GM12891 (cell line): ENCODE data around the gene PPP2R1B.

Source experiments
- POLR2A ChIP-seq: IDR thresholded peaks from 2 replicates; pipeline ENCODE4 v1.6.1; 2011; ENCODE audit warnings: low read depth, low read length, control low read depth
- POLR2AphosphoS5 ChIP-seq: IDR thresholded peaks from 2 replicates; pipeline ENCODE4 v1.6.1; 2011; ENCODE audit warnings: low read depth, low read length, control low read depth

- TF ChIP-seq POLR2A (no peak), POLR2AphosphoS5 (no peak)
Observed at GRCh38 chr11:111727431-111727830, 38.8 kb downstream of the PPP2R1B start.
